ENCODE data around the gene PRPSAP1.
"Not testable (repeated sequence)": the region's sequence is repeated elsewhere in the genome, so short reads cannot be mapped to it uniquely, and the experiment has no call there.

PRPSAP1 gene

DNA sequence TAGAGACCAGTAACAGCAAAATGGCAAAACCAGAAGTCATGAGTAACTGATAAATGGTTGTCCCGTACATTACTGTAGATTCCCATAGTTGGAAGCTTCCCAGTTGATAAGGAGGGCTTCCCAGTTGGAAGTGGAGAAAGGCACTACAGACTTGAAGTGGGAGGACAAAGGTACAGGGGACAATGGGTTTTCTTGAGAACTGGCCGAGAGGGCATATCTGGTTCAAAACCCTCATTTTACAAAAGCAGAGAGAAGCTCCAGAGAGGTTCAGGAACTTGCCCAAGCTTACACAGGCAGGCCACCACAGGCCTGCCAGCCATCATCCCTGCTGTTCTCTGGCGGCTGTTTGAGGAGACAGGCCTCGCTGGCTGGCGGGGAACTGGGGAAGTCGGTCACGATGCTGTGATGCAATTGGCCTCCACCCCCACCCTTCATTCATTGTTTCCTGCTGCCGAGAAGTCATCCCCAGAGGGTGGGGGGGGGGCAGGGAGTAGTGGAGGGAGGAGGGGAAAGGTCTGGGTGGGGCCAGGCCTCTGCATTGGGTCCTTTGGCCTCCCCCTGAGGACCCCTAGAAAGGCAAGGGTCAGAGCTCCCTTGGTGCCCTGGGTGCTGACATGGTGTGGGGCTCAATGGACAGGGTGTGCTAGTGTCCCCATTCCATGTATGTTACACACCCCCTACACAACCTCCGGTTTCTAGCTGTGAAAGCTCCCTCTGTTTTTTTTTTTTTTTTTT, 85.5 kb downstream of the PRPSAP1 start:
- peak; percentile 71 for DNase-seq
- TF ChIP-seq, protein P1, sequence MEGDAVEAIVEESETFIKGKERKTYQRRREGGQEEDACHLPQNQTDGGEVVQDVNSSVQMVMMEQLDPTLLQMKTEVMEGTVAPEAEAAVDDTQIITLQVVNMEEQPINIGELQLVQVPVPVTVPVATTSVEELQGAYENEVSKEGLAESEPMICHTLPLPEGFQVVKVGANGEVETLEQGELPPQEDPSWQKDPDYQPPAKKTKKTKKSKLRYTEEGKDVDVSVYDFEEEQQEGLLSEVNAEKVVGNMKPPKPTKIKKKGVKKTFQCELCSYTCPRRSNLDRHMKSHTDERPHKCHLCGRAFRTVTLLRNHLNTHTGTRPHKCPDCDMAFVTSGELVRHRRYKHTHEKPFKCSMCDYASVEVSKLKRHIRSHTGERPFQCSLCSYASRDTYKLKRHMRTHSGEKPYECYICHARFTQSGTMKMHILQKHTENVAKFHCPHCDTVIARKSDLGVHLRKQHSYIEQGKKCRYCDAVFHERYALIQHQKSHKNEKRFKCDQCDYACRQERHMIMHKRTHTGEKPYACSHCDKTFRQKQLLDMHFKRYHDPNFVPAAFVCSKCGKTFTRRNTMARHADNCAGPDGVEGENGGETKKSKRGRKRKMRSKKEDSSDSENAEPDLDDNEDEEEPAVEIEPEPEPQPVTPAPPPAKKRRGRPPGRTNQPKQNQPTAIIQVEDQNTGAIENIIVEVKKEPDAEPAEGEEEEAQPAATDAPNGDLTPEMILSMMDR (IDR thresholded peaks at IDR 0.05; ENCODE audit: low read depth, low read length, missing control alignments): no peak
- in situ Hi-C loops (cut with HindIII; ENCODE audit: low pct_ligation_motif_present, low sequenced_read_pairs): loop anchor here (25.0 kb wide), 1 partner anchor 106 kb away; no protein-coding TSS in a partner anchor
- H3K27me3 ChIP-seq (replicated peaks): no peaks in the 10 kb centered on the region
- peak overlapping the region; percentile 65 for H3K27ac ChIP-seq
- peaks cover 2% of the 10 kb centered on the region for H3K36me3 ChIP-seq (replicated peaks)
- H3K4me3 ChIP-seq (ENCODE audit: low read depth, low read length): peak overlapping the region; percentile 15

DNA sequence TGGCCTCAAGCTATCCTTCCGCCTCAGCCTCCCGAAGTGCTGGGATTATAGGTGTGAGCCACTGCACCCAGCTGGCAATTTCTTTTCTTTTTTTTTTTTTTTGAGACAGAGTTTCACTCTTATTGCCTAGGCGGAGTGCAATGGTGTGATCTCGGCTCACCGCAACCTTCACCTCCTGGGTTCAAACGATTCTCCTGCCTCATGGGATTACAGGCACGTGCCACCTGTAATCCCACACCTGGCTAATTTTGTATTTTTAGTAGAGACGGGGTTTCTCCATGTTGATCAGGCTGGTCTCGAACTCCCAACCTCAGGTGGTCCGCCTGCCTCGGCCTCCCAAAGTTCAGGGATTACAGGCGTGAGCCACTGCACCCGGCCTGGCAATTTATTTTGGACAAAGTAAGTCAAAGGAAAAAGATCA, 86.1 kb downstream of the PRPSAP1 start:
- H3K36me3 ChIP-seq (replicated peaks); H3K27me3 ChIP-seq (replicated peaks); DNase-seq; H3K4me3 ChIP-seq (ENCODE audit: low read depth, low read length): not testable (repeated sequence)
- in situ Hi-C loops (cut with HindIII; ENCODE audit: low pct_ligation_motif_present, low sequenced_read_pairs): loop anchor here (25.0 kb wide), 1 partner anchor 105 kb away; no protein-coding TSS in a partner anchor
- peak overlapping the region; percentile 65 for H3K27ac ChIP-seq

DNA sequence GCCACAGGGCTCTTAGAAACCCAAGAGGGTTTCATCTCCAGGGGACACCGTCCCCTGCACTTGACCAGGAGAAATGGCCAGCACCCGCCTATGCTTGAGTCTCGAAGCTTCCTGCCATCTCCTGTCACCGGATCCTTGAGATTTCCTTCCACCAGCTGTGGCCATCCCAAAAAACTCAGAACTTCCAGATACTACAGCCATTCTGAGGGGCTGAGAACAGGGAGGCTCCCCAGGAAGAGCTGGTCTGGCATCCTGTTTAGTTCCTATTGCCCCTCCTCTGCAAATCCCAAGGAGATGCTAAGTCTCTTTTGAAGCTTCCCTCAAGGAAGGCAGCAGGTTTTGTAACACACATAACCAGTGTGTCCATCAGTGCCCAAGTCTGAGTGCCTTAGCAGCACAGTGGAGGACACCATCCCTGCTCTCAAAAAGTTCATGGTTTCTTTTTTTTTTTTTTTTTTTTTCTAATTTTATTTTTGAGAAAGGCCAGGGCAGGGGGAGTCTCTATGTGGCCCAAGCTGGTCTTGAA, 86.6 kb downstream of the PRPSAP1 start:
- no peaks in the 10 kb centered on the region for H3K27me3 ChIP-seq (replicated peaks)
- TF ChIP-seq, protein P1 (IDR thresholded peaks at IDR 0.05; ENCODE audit: low read depth, low read length, missing control alignments): no peak
- no peak overlapping the region for H3K27ac ChIP-seq
- peaks cover 2% of the 10 kb centered on the region for H3K36me3 ChIP-seq (replicated peaks)
- DNase-seq: no peak
- in situ Hi-C loops (cut with HindIII; ENCODE audit: low pct_ligation_motif_present, low sequenced_read_pairs): loop anchor here (25.0 kb wide), 1 partner anchor 105 kb away; no protein-coding TSS in a partner anchor
- H3K4me3 ChIP-seq (ENCODE audit: low read depth, low read length): peak overlapping the region; percentile 81

DNA sequence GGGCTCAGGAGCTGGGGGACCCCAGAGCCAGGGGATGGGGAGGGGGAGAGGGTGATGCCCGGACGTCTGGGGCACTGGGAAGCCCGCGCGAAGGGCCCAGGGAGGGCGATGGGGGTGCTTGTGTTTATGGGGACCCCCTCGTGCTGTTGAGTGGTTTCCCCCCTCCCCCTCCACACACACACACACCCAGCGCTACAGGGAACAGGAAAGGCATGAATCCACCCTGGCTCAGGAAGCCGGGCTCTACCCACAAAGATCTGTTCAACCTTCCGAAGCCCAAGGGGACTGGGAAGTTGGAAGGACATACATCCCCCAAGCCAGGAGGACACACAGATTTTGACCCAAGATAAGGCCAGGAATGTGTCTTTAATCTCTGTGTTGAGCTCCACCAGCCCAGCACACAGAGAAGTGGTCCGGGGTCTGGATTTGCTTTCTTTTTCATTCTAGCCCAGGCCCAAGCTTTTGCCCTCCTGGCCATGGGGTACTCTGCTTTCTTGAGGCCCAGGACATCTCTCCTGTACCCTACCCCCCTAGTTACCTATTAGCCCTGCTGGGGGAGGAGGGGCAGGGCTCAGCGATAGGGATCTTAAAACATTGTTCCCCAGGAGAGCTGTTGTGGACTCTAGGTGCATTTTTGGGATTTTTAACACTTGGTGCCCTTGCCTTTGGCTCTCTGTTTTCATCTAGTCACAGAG, 87.3 kb downstream of the PRPSAP1 start:
- TF ChIP-seq, protein P1 (IDR thresholded peaks at IDR 0.05; ENCODE audit: low read depth, low read length, missing control alignments): no peak
- in situ Hi-C loops (cut with HindIII; ENCODE audit: low pct_ligation_motif_present, low sequenced_read_pairs): loop anchor here (25.0 kb wide), 1 partner anchor 104 kb away; no protein-coding TSS in a partner anchor
- Histone ChIP-seq H3K4me3 (ENCODE audit: low read depth, low read length) (peak overlapping the region; percentile 81), H3K36me3 (replicated peaks) (peaks cover 2% of the 10 kb centered on the region), H3K27me3 (replicated peaks) (no peaks in the 10 kb centered on the region), H3K27ac (peak overlapping the region; percentile 89)
- DNase-seq: no peak

DNA sequence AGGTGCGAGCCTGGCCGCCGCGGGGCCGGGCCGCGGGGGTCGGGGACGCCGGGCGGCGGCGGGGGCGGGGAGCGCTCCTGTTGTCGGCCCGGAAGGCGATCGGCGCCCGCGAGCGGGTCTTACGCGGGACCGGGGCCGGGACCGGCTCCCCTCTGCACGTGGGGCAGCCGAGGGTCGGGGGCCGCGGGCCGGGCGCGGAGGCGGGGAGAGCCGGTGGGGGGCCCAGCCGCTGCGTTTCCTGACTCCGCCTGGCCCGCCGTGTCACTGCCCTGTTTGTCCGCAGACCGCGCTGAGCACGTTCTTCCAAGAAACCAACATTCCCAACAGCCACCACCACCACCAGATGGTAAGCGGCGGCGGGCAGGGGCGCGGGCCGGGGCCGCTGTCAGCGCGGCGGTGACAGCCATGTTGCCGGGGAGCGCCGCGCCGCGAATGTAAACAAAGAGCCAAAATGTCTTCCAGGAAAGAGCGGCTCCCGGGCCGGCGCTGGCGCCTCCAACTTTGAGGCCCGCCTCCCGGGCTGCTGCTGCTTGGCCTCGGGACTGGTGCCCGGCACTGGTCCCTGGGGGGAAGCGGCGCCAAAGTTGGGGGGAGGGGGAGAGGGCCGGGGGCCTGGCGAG, 88.0 kb downstream of the PRPSAP1 start:
- Histone ChIP-seq H3K4me3 (ENCODE audit: low read depth, low read length) (peak overlapping the region; percentile 81), H3K36me3 (replicated peaks) (peaks cover 2% of the 10 kb centered on the region), H3K27ac (peak overlapping the region; percentile 89), H3K27me3 (replicated peaks) (no peaks in the 10 kb centered on the region)
- in situ Hi-C loops (cut with HindIII; ENCODE audit: low pct_ligation_motif_present, low sequenced_read_pairs): loop anchor here (25.0 kb wide), 1 partner anchor 103 kb away; no protein-coding TSS in a partner anchor
- no peak for DNase-seq
- TF ChIP-seq, protein P1 (IDR thresholded peaks at IDR 0.05; ENCODE audit: low read depth, low read length, missing control alignments): no peak
